NOMO-1 (cell line): Measurements from ENCODE around the gene CTSA.
"Not testable (repeated sequence)": the region's sequence is repeated elsewhere in the genome, so short reads cannot be mapped to it uniquely, and the experiment has no call there.

Experiments
- DNase-seq, 2 experiments: peaks; one replicate each; lab custom pipeline; 2025; ENCODE audit not compliant: unreplicated experiment in 2 of 2; lab: John Stamatoyannopoulos, UW

The CTSA gene

GRCh38 chr20:45863543-45864470, 27.3 kb upstream of the CTSA start:
- no peak for DNase-seq

- no peak for DNase-seq
Measured at GRCh38 chr20:45866454-45866853, 24.7 kb upstream of the CTSA start.

GRCh38 chr20:45867136-45867818, 23.9 kb upstream of the CTSA start:
- no peak for DNase-seq

- DNase-seq: no peak
Measured at GRCh38 chr20:45867819-45868176, 23.3 kb upstream of the CTSA start.

GRCh38 chr20:45872626-45873025, 18.5 kb upstream of the CTSA start:
- DNase-seq: no peak

- DNase-seq: no peak
Measured at GRCh38 chr20:45873409-45874103, 17.6 kb upstream of the CTSA start.

- not testable (repeated sequence) for DNase-seq
Measured at GRCh38 chr20:45874104-45874481, 17.0 kb upstream of the CTSA start.

GRCh38 chr20:45874576-45874975, 16.6 kb upstream of the CTSA start:
- DNase-seq: no peak

GRCh38 chr20:45878076-45878761, 12.9 kb upstream of the CTSA start:
- DNase-seq: no peak

GRCh38 chr20:45880988-45881788, 9.9 kb upstream of the CTSA start, which contains the start of gene ZSWIM1:
Gene ZSWIM1, plus strand, starts transcription at chr20:45881227. Its CDS starts 1,366 bp downstream, at chr20:45882593.
- peak; percentile 97 to 98 for DNase-seq

- no peak for DNase-seq
Measured at GRCh38 chr20:45882469-45883099, 8.6 kb upstream of the CTSA start.

GRCh38 chr20:45883100-45883469, 8.1 kb upstream of the CTSA start:
- no peak for DNase-seq

- DNase-seq: no peak
Measured at GRCh38 chr20:45886590-45887345, 4.4 kb upstream of the CTSA start.

GRCh38 chr20:45887346-45887715, 3.8 kb upstream of the CTSA start, which contains the start of gene SPATA25:
Gene SPATA25, minus strand, starts transcription at chr20:45887622. Its CDS starts 32 bp downstream, at chr20:45887590.
- DNase-seq: no peak

GRCh38 chr20:45888681-45889080, 2.5 kb upstream of the CTSA start:
- DNase-seq: no peak

- peak; percentile 33 to 54 for DNase-seq
Measured at GRCh38 chr20:45890077-45890984, 804 bp upstream of the CTSA start.

GRCh38 chr20:45892049-45892825, 1.1 kb downstream of the CTSA start:
- DNase-seq: peak; percentile 32 to 50
